Measurements from ENCODE around the gene POMGNT1. TPM values are rescaled to one million over a fixed set of nuclear protein-coding genes. Genes with fewer than 3 reads are reported as not detected.
A peak's percentile ranks its signal among the peaks of the same experiment; 100 is the strongest.

POMGNT1 gene
- total RNA-seq, 4 donors from 2014 or later, result 31.0 to 50.4 (median 38.2) TPM

DNA sequence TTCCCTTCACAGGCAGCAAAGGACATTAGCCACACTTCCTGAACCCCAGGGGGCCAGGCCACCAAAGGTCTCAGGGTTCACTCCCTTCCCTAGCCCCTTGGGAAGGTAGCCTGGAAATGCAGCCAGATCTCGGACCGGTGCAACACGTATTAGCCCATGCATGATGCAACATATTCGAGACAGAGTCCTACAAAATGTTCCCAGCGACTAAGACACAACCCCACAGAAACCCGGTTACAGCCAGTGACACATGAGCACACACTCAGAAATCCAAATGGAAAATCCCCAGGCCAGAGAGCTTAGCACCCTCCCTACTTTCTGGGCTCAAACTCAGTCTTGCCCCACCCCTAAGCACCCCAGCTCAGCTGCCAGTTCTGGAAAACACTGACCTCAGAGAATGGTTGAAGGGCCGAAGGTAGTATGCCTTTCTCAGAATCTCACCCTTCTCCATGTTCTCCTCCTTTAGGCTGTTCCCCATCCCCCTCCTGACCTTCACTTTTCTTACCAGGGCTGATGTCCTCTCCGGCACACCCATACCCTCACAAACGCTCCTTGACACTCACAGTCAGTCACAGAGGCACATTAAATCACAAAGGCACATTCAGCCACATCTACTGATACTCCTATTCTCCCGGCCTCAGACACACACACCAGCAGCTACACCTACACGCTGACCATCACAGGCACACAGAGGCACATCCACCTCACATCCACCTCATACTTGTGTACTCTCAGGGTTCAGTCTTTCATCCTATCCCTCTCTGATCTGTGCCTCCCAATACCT is 23.6 kb downstream of the POMGNT1 start, which contains the start of gene TSPAN1:
Gene TSPAN1 (plus strand): TSS at position 640 of the 784 bp plus-strand sequence. CDS start 6,021 bp downstream, outside the sequence.
- Histone ChIP-seq H3K27me3 (no peaks in the 10 kb centered on the region), H3K4me3 (no peak within 1 kb of the TSS), H3K4me1 (peaks cover 4 to 57% (median 21%) of the 10 kb centered on the region in 3 donors), H3K36me3 (no peaks in the 10 kb centered on the region), H3K27ac (peak within 1 kb of the TSS; percentile 55 to 79 (median 78)), H3K9me3 (no peaks in the 10 kb centered on the region)
- TF ChIP-seq POLR2AphosphoS5 (IDR thresholded peaks at IDR 0.05) (peak; percentile 34), EP300 (IDR thresholded peaks at IDR 0.05) (no peak)
- 24 to 38% methylated on average over 6 to 10 of the region's 11 CpGs for WGBS, 2 donors (ENCODE audit: low coverage in 1 of 2)
- peak; percentile 88 for ATAC-seq

DNA sequence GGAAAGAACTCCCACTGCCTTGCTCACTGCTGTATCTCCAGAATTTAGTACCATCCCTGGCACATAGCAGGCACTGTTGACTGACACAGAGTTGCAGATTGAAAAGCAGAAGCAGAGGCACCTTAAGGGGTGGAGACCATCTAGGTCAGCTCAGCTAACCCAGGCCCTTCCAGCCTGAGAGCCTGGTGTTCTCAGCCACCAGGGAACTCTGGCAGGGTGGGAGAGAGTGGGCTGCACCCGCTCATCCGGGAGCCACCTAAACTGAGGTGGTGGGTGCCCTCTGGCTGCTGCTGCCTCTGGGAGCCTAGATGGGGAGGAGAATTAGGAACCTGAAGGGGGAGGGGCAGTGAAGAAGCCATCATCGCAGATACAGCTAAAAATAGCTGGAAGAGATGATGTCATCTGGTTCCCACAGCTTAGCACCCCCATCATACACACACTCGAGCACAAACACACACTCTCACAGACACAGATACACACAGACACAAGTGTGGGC is 24.8 kb downstream of the POMGNT1 start:
- H3K36me3 ChIP-seq, result no peaks in the 10 kb centered on the region
- no peaks in the 10 kb centered on the region for H3K27me3 ChIP-seq
- no peak for ATAC-seq
- TF ChIP-seq POLR2AphosphoS5 (IDR thresholded peaks at IDR 0.05) (no peak), POLR2A (IDR thresholded peaks at IDR 0.05) (no peak)
- TF ChIP-seq, protein P1, sequence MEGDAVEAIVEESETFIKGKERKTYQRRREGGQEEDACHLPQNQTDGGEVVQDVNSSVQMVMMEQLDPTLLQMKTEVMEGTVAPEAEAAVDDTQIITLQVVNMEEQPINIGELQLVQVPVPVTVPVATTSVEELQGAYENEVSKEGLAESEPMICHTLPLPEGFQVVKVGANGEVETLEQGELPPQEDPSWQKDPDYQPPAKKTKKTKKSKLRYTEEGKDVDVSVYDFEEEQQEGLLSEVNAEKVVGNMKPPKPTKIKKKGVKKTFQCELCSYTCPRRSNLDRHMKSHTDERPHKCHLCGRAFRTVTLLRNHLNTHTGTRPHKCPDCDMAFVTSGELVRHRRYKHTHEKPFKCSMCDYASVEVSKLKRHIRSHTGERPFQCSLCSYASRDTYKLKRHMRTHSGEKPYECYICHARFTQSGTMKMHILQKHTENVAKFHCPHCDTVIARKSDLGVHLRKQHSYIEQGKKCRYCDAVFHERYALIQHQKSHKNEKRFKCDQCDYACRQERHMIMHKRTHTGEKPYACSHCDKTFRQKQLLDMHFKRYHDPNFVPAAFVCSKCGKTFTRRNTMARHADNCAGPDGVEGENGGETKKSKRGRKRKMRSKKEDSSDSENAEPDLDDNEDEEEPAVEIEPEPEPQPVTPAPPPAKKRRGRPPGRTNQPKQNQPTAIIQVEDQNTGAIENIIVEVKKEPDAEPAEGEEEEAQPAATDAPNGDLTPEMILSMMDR (IDR thresholded peaks at IDR 0.05), result peak in 1 of 4 experiments; percentile 16
- H3K27ac ChIP-seq, result peak overlapping the region in 3 of 4 donors; percentile 77 to 79 (median 79)
- peaks cover 4 to 49% (median 21%) of the 10 kb centered on the region in 3 donors for H3K4me1 ChIP-seq
- WGBS, 2 donors (ENCODE audit: low coverage in 1 of 2), result 0 to 25% methylated on average over 1 to 4 of the region's 4 CpGs
- H3K4me3 ChIP-seq, result no peak overlapping the region
- no peaks in the 10 kb centered on the region for H3K9me3 ChIP-seq

DNA sequence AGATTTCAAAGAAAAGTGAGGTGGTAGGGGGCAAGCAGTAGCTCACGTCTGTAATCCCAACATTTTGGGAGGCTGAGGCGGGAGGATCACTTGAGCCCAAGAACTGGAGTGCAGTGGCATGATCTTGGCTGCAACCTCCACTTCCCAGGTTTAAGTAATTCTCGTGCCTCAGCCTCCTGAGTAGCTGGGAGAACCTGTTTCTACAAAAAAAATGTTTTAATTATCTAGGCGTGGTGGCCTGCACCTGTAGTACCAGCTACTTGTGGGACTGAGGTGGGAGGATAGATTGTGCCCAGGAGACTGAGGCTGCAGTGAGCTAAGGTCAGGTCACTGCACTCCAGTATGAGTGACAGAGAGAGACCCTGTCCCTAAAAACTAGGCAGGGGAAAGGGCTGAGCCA is 25.9 kb downstream of the POMGNT1 start:
- TF ChIP-seq, protein P1 (IDR thresholded peaks at IDR 0.05), result no peak
- TF ChIP-seq POLR2A (IDR thresholded peaks at IDR 0.05) (no peak), EP300 (IDR thresholded peaks at IDR 0.05) (no peak)
- Histone ChIP-seq H3K4me3 (no peak overlapping the region), H3K9me3 (no peaks in the 10 kb centered on the region), H3K27me3 (no peaks in the 10 kb centered on the region), H3K36me3 (no peaks in the 10 kb centered on the region), H3K4me1 (peaks cover 4 to 53% (median 27%) of the 10 kb centered on the region in 3 donors), H3K27ac (peak overlapping the region in 2 of 4 donors; percentile 32 to 79)
- WGBS, 2 donors (ENCODE audit: low coverage in 1 of 2), result 87% methylated on average over 3 of the region's 4 CpGs; no CpG with 5 or more reads in 1 of the 2 donors
- ATAC-seq, result no peak

DNA sequence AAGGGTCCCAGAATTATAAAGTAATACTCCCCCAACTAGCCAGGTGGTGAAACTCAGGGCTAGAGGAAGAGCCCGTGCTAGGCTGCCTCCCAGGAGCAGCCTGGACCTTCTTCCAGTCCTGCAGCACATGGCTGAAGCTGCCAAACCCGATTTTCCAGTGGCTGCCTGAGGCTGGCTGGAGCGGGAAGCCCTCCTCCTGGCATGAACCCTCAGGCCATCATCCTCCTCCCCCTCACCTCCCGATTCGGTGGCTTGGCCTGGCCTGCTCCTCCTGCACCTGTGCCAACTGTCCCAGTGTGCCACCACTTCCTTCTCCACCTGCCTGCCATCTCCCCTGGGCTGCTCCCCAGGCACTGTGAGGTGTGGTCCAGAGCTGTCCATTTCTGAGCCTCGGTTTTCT is 26.4 kb downstream of the POMGNT1 start:
- Histone ChIP-seq H3K27me3 (no peaks in the 10 kb centered on the region), H3K36me3 (no peaks in the 10 kb centered on the region), H3K4me3 (no peak overlapping the region), H3K27ac (peak overlapping the region in 3 of 4 donors; percentile 30 to 60 (median 32)), H3K9me3 (no peaks in the 10 kb centered on the region), H3K4me1 (peaks cover 4 to 57% (median 29%) of the 10 kb centered on the region in 3 donors)
- 65% methylated on average over 4 of the region's 6 CpGs; no CpG with 5 or more reads in 1 of the 2 donors for WGBS, 2 donors (ENCODE audit: low coverage in 1 of 2)
- no peak for ATAC-seq
- TF ChIP-seq POLR2A (IDR thresholded peaks at IDR 0.05), result no peak
- TF ChIP-seq, protein P1 (IDR thresholded peaks at IDR 0.05), result no peak
- TF ChIP-seq EP300 (IDR thresholded peaks at IDR 0.05), result no peak
- TF ChIP-seq POLR2AphosphoS5 (IDR thresholded peaks at IDR 0.05), result no peak

DNA sequence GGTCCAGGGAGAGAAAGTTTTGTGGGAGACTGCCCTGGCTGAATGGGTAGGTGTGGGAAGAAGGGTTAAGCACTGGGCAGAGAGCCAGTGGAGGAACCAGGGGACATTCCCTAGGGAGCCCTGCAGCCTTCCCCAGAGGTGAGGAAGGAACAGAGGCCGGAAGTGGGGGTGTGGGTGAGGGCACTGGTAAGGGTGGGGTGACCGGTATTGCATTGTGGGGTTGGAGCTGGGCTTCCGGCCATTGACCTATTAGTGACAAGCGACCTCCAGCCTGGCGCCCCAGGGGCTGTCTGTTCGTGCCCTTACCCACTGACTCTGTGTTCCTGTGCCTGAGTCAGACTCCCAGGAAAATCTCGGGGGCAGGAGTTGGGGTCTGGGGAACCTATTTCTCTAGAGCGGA is 26.9 kb downstream of the POMGNT1 start:
- ATAC-seq, result no peak
- TF ChIP-seq EP300 (IDR thresholded peaks at IDR 0.05) (no peak), POLR2A (IDR thresholded peaks at IDR 0.05) (no peak), POLR2AphosphoS5 (IDR thresholded peaks at IDR 0.05) (no peak)
- TF ChIP-seq, protein P1 (IDR thresholded peaks at IDR 0.05), result no peak
- 70% methylated on average over 4 of the region's 8 CpGs; no CpG with 5 or more reads in 1 of the 2 donors for WGBS, 2 donors (ENCODE audit: low coverage in 1 of 2)
- no peak overlapping the region for H3K4me3 ChIP-seq
- peaks cover 4 to 62% (median 29%) of the 10 kb centered on the region in 3 donors for H3K4me1 ChIP-seq
- peak overlapping the region in 3 of 4 donors; percentile 30 to 60 (median 32) for H3K27ac ChIP-seq
- H3K27me3 ChIP-seq, result no peaks in the 10 kb centered on the region
- H3K9me3 ChIP-seq, result no peaks in the 10 kb centered on the region
- no peaks in the 10 kb centered on the region for H3K36me3 ChIP-seq
